GM18526 (cell line): ENCODE measurements around the gene HDDC3.

ENCODE experiments used
- POLR2A ChIP-seq: IDR thresholded peaks from 3 replicates; pipeline ENCODE4 v1.6.1; 2011; ENCODE audit not compliant: insufficient read length; ENCODE audit errors: extremely low read depth

The HDDC3 gene

GRCh38 chr15:90918034-90918788 lies 14.1 kb downstream of the HDDC3 start:
- no peak for TF ChIP-seq POLR2A

- no peak for TF ChIP-seq POLR2A
These were observed 14.8 kb downstream of the HDDC3 start for GRCh38 chr15:90917569-90917968.

GRCh38 chr15:90916461-90916860 lies 15.9 kb downstream of the HDDC3 start:
- no peak for TF ChIP-seq POLR2A

- TF ChIP-seq POLR2A, result no peak
These were observed 16.4 kb downstream of the HDDC3 start for GRCh38 chr15:90915808-90916440.

GRCh38 chr15:90915216-90915807 lies 17.0 kb downstream of the HDDC3 start:
- TF ChIP-seq POLR2A, result no peak

- no peak for TF ChIP-seq POLR2A
These were observed 17.9 kb downstream of the HDDC3 start for GRCh38 chr15:90914305-90915080.

GRCh38 chr15:90913398-90913944 lies 18.9 kb downstream of the HDDC3 start:
- no peak for TF ChIP-seq POLR2A

- TF ChIP-seq POLR2A, result no peak
These were observed 19.6 kb downstream of the HDDC3 start for GRCh38 chr15:90912770-90913075.

GRCh38 chr15:90911906-90912769 lies 20.2 kb downstream of the HDDC3 start:
- no peak for TF ChIP-seq POLR2A

- TF ChIP-seq POLR2A, result no peak
These were observed 21.1 kb downstream of the HDDC3 start for GRCh38 chr15:90911302-90911623.

GRCh38 chr15:90910441-90911301 lies 21.7 kb downstream of the HDDC3 start:
- TF ChIP-seq POLR2A, result no peak

GRCh38 chr15:90909976-90910375 lies 22.4 kb downstream of the HDDC3 start:
- TF ChIP-seq POLR2A, result no peak

- no peak for TF ChIP-seq POLR2A
These were observed 24.4 kb downstream of the HDDC3 start for GRCh38 chr15:90907838-90908507.
